GM23248 (cell line): Measurements from ENCODE around the gene SRC. TPM values are rescaled to one million over a fixed set of nuclear protein-coding genes. Genes with fewer than 3 reads are reported as not detected.

Experiments
- DNase-seq: peaks from one replicate; pipeline ENCODE4 v3.0.0-alpha.2; 2015
- H2AFZ ChIP-seq: fragments of 200-600 bp; sonication (generic); 2 replicates; pipeline ENCODE4 v1.6.1; 2016; ENCODE audit warnings: antibody characterized with exemption
- H3F3A ChIP-seq: fragments of 200-600 bp; sonication (generic); 2 replicates; pipeline ENCODE4 v1.6.1; 2016; ENCODE audit warnings: mild to moderate bottlenecking, antibody characterized with exemption, mixed run types; ENCODE audit not compliant: insufficient read depth
- H3K27ac ChIP-seq: fragments of 200-600 bp; sonication (generic); 2 replicates; pipeline ENCODE4 v1.5.1; 2016; ENCODE audit warnings: mild to moderate bottlenecking
- H3K27me3 ChIP-seq: fragments of 200-600 bp; sonication (generic); replicated peaks from 2 replicates; pipeline ENCODE4 v1.6.1; 2016; ENCODE audit warnings: mild to moderate bottlenecking; ENCODE audit not compliant: insufficient read depth
- H3K36me3 ChIP-seq: fragments of 200-600 bp; sonication (generic); 2 replicates; pipeline ENCODE4 v1.6.1; 2016; ENCODE audit warnings: low read depth, mild to moderate bottlenecking
- H3K4me1 ChIP-seq: fragments of 200-600 bp; sonication (generic); 2 replicates; pipeline ENCODE4 v1.6.1; 2016; ENCODE audit warnings: mild to moderate bottlenecking; ENCODE audit not compliant: insufficient read depth
- H3K4me2 ChIP-seq: fragments of 200-600 bp; sonication (generic); one replicate; pipeline ENCODE4 v1.6.1; 2016; ENCODE audit warnings: mild to moderate bottlenecking; ENCODE audit not compliant: unreplicated experiment
- H3K4me3 ChIP-seq: fragments of 200-600 bp; sonication (generic); 2 replicates; pipeline ENCODE4 v1.5.1; 2016; ENCODE audit warnings: mild to moderate bottlenecking
- H3K79me2 ChIP-seq: fragments of 200-600 bp; sonication (generic); 2 replicates; pipeline ENCODE4 v1.6.1; 2016; ENCODE audit warnings: mild to moderate bottlenecking; ENCODE audit not compliant: insufficient read depth
- H3K9ac ChIP-seq: fragments of 200-600 bp; sonication (generic); 2 replicates; pipeline ENCODE4 v1.6.1; 2016; ENCODE audit warnings: mild to moderate bottlenecking
- H3K9me2 ChIP-seq: fragments of 200-600 bp; sonication (generic); 2 replicates; pipeline ENCODE4 v1.6.1; 2016; ENCODE audit warnings: mixed run types, mild to moderate bottlenecking, moderate library complexity; ENCODE audit not compliant: insufficient read depth
- H3K9me3 ChIP-seq: fragments of 200-600 bp; sonication (generic); one replicate; pipeline ENCODE4 v1.6.1; 2017; ENCODE audit warnings: low read depth
- H4K20me1 ChIP-seq: fragments of 200-600 bp; sonication (generic); 2 replicates; pipeline ENCODE4 v1.6.0; 2016; ENCODE audit not compliant: insufficient read depth
- EZH2 ChIP-seq: fragments of 200-600 bp; sonication (generic); IDR thresholded peaks from 2 replicates; pipeline ENCODE4 v1.6.1; 2018; ENCODE audit warnings: antibody characterized with exemption, mild to moderate bottlenecking; ENCODE audit not compliant: insufficient read depth, poor library complexity, severe bottlenecking
- EZH2phosphoT487 ChIP-seq: fragments of 200-600 bp; sonication (generic); IDR thresholded peaks from 2 replicates; pipeline ENCODE4 v1.6.1; 2018; ENCODE audit warnings: antibody characterized with exemption, moderate library complexity, mild to moderate bottlenecking, low read depth; ENCODE audit not compliant: insufficient read depth
- WGBS, 2 experiments: methylation state at CpG; one replicate each; pipeline ENCODE4 v1.1.6; 2015 to 2017; ENCODE audit warnings: low lambda C conversion rate in 2 of 2, low coverage in 1 of 2; ENCODE audit errors: missing lambda C conversion rate in 2 of 2; 5-methylcytosine and 5-hydroxymethylcytosine counted together
- in situ Hi-C: fragments of 300-500 bp; cut with MboI; formaldehyde crosslinking; loops from 2 replicates; pipeline ENCODE4 v1.15.0; 2020
- polyA plus RNA-seq: library from polyadenylated mRNA; unstranded; fragments of >200 nt; fragmentation: Nextera tagmentation; extraction: Ambion mirVana; gene quantifications from 2 replicates; pipeline ENCODE4 v1.2.1, GENCODE V29; 2016
- total RNA-seq: library from RNA; depleted of rRNA; stranded (reverse); fragments of >200 nt; shearing (Covaris generic); gene quantifications from 2 replicates; pipeline ENCODE4 v1.2.3, GENCODE V29; 2014

The SRC gene
- total and polyA plus RNA-seq, 2 experiments from 2014 or later = 17.0 to 28.6 TPM

GRCh38 chr20:37394543-37395409, 48.8 kb downstream of the SRC start:
- Histone ChIP-seq H3K36me3 (peaks cover 4% of the 10 kb centered on the region; the same call in 1 of the 2 replicates), H3K4me3 (no peak overlapping the region), H2AFZ (no peak overlapping the region), H3K27ac (no peak overlapping the region), H3K9me2 (no peaks in the 10 kb centered on the region), H3F3A (no peaks in the 10 kb centered on the region), H3K9ac (0 out of 2 replicates have a peak overlapping the region, but pooled peaks have one; percentile 10), H3K4me1 (no peaks in the 10 kb centered on the region), H3K4me2 (no peak overlapping the region), H3K9me3 (no peaks in the 10 kb centered on the region), H3K79me2 (no peaks in the 10 kb centered on the region), H4K20me1 (no peaks in the 10 kb centered on the region), H3K27me3 (no peaks in the 10 kb centered on the region)
- no peak for TF ChIP-seq EZH2
- no peak for TF ChIP-seq EZH2phosphoT487
- in situ Hi-C loops = loop anchor here (10.0 kb wide), 1 partner anchor 120 kb away; no protein-coding TSS in a partner anchor
- DNase-seq = no peak
- WGBS, 2 experiments = 66 to 74% methylated on average over 19 of the region's 19 CpGs

GRCh38 chr20:37395410-37395797, 49.5 kb downstream of the SRC start:
- H3K4me3 ChIP-seq = no peak overlapping the region
- no peaks in the 10 kb centered on the region for H3K9me2 ChIP-seq
- peaks cover 5% of the 10 kb centered on the region; the same call in 1 of the 2 replicates for H3K36me3 ChIP-seq
- WGBS, 2 experiments = 56 to 60% methylated on average over 8 to 9 of the region's 9 CpGs
- DNase-seq = no peak
- H3K4me1 ChIP-seq = no peaks in the 10 kb centered on the region
- no peak overlapping the region for H2AFZ ChIP-seq
- H3K4me2 ChIP-seq = no peak overlapping the region
- no peak for TF ChIP-seq EZH2
- no peak for TF ChIP-seq EZH2phosphoT487
- in situ Hi-C loops = loop anchor here (10.0 kb wide), 1 partner anchor 119 kb away; no protein-coding TSS in a partner anchor
- H3K27ac ChIP-seq = no peak overlapping the region
- H3F3A ChIP-seq = no peaks in the 10 kb centered on the region
- no peaks in the 10 kb centered on the region for H3K9me3 ChIP-seq
- H3K9ac ChIP-seq = no peak overlapping the region
- no peaks in the 10 kb centered on the region for H3K79me2 ChIP-seq
- no peaks in the 10 kb centered on the region for H3K27me3 ChIP-seq
- H4K20me1 ChIP-seq = no peaks in the 10 kb centered on the region

- WGBS, 2 experiments = 50 to 56% methylated on average over 17 to 22 of the region's 22 CpGs
- H3K4me3 ChIP-seq = no peak overlapping the region
- H3K4me2 ChIP-seq = no peak overlapping the region
- no peaks in the 10 kb centered on the region for H3K79me2 ChIP-seq
- no peaks in the 10 kb centered on the region for H4K20me1 ChIP-seq
- DNase-seq = no peak
- in situ Hi-C loops = loop anchor here (10.0 kb wide), 1 partner anchor 119 kb away; no protein-coding TSS in a partner anchor
- H3K9me3 ChIP-seq = no peaks in the 10 kb centered on the region
- H3K9ac ChIP-seq = no peak overlapping the region
- no peaks in the 10 kb centered on the region for H3F3A ChIP-seq
- no peaks in the 10 kb centered on the region for H3K9me2 ChIP-seq
- H3K4me1 ChIP-seq = no peaks in the 10 kb centered on the region
- peaks cover 10% of the 10 kb centered on the region; the same call in 1 of the 2 replicates for H3K36me3 ChIP-seq
- no peak for TF ChIP-seq EZH2phosphoT487
- no peak for TF ChIP-seq EZH2
- no peak overlapping the region for H2AFZ ChIP-seq
- H3K27me3 ChIP-seq = no peaks in the 10 kb centered on the region
- no peak overlapping the region for H3K27ac ChIP-seq
These were observed 50.0 kb downstream of the SRC start for GRCh38 chr20:37395921-37396415.

- TF ChIP-seq EZH2 (no peak), EZH2phosphoT487 (no peak)
- H3K9me2 ChIP-seq = no peaks in the 10 kb centered on the region
- H3F3A ChIP-seq = no peaks in the 10 kb centered on the region
- in situ Hi-C loops = loop anchor here (10.0 kb wide), 1 partner anchor 118 kb away; no protein-coding TSS in a partner anchor
- H3K27ac ChIP-seq = no peak overlapping the region
- H3K4me3 ChIP-seq = no peak overlapping the region
- no peaks in the 10 kb centered on the region for H4K20me1 ChIP-seq
- H3K36me3 ChIP-seq = peaks cover 10% of the 10 kb centered on the region; the same call in 1 of the 2 replicates
- DNase-seq = no peak
- no peak overlapping the region for H3K4me2 ChIP-seq
- no peak overlapping the region for H3K9ac ChIP-seq
- H3K9me3 ChIP-seq = no peaks in the 10 kb centered on the region
- H3K27me3 ChIP-seq = no peaks in the 10 kb centered on the region
- WGBS, 2 experiments = 79 to 81% methylated on average over 17 to 20 of the region's 20 CpGs
- H3K79me2 ChIP-seq = no peaks in the 10 kb centered on the region
- H3K4me1 ChIP-seq = no peaks in the 10 kb centered on the region
- no peak overlapping the region for H2AFZ ChIP-seq
These were observed 50.6 kb downstream of the SRC start for GRCh38 chr20:37396416-37397075.
